Neural cell (in vitro differentiated cells): Measurements from ENCODE around the gene ZNF281.

Experiments used
- EP300 ChIP-seq: fragments of 450-650 bp; conservative IDR thresholded peaks from 2 replicates; pipeline ENCODE4 v1.6.1; 2014; ENCODE audit warnings: antibody characterized with exemption, mild to moderate bottlenecking, moderate library complexity; ENCODE audit not compliant: poor library complexity, severe bottlenecking
- TF ChIP-seq, protein P1 (sequence below): fragments of 450-650 bp; IDR thresholded peaks from 2 replicates; pipeline ENCODE4 v1.5.1; 2014; ENCODE audit warnings: antibody characterized with exemption, mild to moderate bottlenecking, moderate library complexity; ENCODE audit not compliant: poor library complexity, severe bottlenecking

DNA sequence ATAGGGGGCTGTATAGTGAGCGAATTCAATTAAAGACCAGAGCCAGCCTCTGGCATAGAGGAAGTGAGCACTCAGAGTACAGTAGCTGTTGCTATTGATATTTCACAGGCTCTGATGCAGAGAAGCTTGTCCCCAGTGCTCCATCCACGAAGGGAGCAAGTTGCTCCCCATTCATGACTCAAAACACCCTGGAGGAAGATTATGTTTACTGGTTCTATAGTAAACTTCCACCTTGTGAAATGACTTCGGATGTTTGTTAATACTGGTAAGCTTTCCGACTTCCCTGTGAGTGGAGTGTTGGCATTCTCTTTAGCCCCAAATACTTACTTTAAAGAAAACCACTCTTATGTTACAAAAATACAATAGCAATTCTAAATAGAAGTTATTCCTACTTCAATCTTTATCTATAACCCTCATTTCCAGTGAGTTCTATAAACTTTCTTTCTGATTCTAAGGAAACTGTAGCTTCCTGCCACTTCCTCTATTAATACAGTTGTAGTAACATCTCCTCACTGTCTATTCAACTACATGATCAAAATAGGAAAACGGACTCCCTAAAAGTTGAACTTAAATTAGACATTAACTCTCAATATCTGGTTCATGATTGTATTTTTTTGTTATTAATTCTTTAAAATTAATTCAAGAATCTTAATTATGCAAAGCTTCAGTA, 46.4 kb downstream of the ZNF281 start:
- no peak for TF ChIP-seq EP300
- TF ChIP-seq, protein P1, sequence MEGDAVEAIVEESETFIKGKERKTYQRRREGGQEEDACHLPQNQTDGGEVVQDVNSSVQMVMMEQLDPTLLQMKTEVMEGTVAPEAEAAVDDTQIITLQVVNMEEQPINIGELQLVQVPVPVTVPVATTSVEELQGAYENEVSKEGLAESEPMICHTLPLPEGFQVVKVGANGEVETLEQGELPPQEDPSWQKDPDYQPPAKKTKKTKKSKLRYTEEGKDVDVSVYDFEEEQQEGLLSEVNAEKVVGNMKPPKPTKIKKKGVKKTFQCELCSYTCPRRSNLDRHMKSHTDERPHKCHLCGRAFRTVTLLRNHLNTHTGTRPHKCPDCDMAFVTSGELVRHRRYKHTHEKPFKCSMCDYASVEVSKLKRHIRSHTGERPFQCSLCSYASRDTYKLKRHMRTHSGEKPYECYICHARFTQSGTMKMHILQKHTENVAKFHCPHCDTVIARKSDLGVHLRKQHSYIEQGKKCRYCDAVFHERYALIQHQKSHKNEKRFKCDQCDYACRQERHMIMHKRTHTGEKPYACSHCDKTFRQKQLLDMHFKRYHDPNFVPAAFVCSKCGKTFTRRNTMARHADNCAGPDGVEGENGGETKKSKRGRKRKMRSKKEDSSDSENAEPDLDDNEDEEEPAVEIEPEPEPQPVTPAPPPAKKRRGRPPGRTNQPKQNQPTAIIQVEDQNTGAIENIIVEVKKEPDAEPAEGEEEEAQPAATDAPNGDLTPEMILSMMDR: no peak
